Mucosa of rectum (tissue), 2 donors: ENCODE data around the gene SUDS3.
"Not testable (repeated sequence)": the region's sequence is repeated elsewhere in the genome, so short reads cannot be mapped to it uniquely, and the experiment has no call there.

ENCODE experiments used
- H3K27ac ChIP-seq, 2 donors: one replicate each; pipeline ENCODE4 v1.7.0; 2013; ENCODE audit warnings: inconsistent platforms in 2 of 2, low read depth in 2 of 2, low read length in 2 of 2
- H3K27me3 ChIP-seq, 2 donors: one replicate each; pipeline ENCODE4 v1.7.0; 2013; ENCODE audit warnings: low read length in 2 of 2; ENCODE audit not compliant: control insufficient read depth in 2 of 2, insufficient read depth in 2 of 2
- H3K36me3 ChIP-seq, 2 donors: one replicate each; pipeline ENCODE4 v1.7.0; 2013; ENCODE audit warnings: low read length in 2 of 2; ENCODE audit not compliant: control insufficient read depth in 2 of 2, insufficient read depth in 2 of 2
- H3K4me1 ChIP-seq, 2 donors: one replicate each; pipeline ENCODE4 v1.7.0; 2013; ENCODE audit warnings: low read length in 2 of 2, mild to moderate bottlenecking in 1 of 2; ENCODE audit not compliant: control insufficient read depth in 2 of 2, insufficient read depth in 2 of 2
- H3K4me3 ChIP-seq, 2 donors: one replicate each; pipeline ENCODE4 v1.7.0; 2013; ENCODE audit warnings: low read length in 2 of 2
- H3K9ac ChIP-seq, 2 donors: one replicate each; pipeline ENCODE4 v1.7.0; 2013; ENCODE audit warnings: low read length in 2 of 2, low read depth in 1 of 2, mild to moderate bottlenecking in 1 of 2
- H3K9me3 ChIP-seq, 2 donors: one replicate each; pipeline ENCODE4 v1.7.0; 2013; ENCODE audit warnings: low read length in 2 of 2; ENCODE audit not compliant: control insufficient read depth in 2 of 2
- donor health status: healthy.
- donor health status: Normal muscosa, but diverticular disease.

Gene SUDS3

GRCh38 chr12:118391424-118391823, 15.1 kb downstream of the SUDS3 start:
- Histone ChIP-seq H3K9me3 (no peaks in the 10 kb centered on the region), H3K4me3 (no peak overlapping the region), H3K4me1 (no peaks in the 10 kb centered on the region), H3K36me3 (peaks cover 67 to 72% of the 10 kb centered on the region in 2 donors), H3K27me3 (no peaks in the 10 kb centered on the region), H3K27ac (no peak overlapping the region), H3K9ac (no peak overlapping the region)

- peaks cover 66 to 72% of the 10 kb centered on the region in 2 donors for H3K36me3 ChIP-seq
- no peak overlapping the region for H3K9ac ChIP-seq
- no peaks in the 10 kb centered on the region for H3K4me1 ChIP-seq
- H3K4me3 ChIP-seq: no peak overlapping the region
- H3K27me3 ChIP-seq: no peaks in the 10 kb centered on the region
- H3K27ac ChIP-seq: no peak overlapping the region
- H3K9me3 ChIP-seq: no peaks in the 10 kb centered on the region
Measured at GRCh38 chr12:118391836-118392235, 15.5 kb downstream of the SUDS3 start.

- H3K4me1 ChIP-seq: no peaks in the 10 kb centered on the region
- no peak overlapping the region for H3K4me3 ChIP-seq
- H3K9ac ChIP-seq: no peak overlapping the region
- H3K27ac ChIP-seq: no peak overlapping the region
- H3K36me3 ChIP-seq: peaks cover 55 to 69% of the 10 kb centered on the region in 2 donors
- no peaks in the 10 kb centered on the region for H3K9me3 ChIP-seq
- H3K27me3 ChIP-seq: no peaks in the 10 kb centered on the region
Measured at GRCh38 chr12:118397708-118398440, 21.5 kb downstream of the SUDS3 start.

GRCh38 chr12:118398524-118398923, 22.2 kb downstream of the SUDS3 start:
- Histone ChIP-seq H3K9ac (no peak overlapping the region), H3K27me3 (no peaks in the 10 kb centered on the region), H3K4me1 (no peaks in the 10 kb centered on the region), H3K9me3 (no peaks in the 10 kb centered on the region), H3K4me3 (no peak overlapping the region), H3K27ac (no peak overlapping the region), H3K36me3 (peaks cover 57 to 73% of the 10 kb centered on the region in 2 donors)

- Histone ChIP-seq H3K4me1 (no peaks in the 10 kb centered on the region), H3K36me3 (peaks cover 59 to 75% of the 10 kb centered on the region in 2 donors), H3K4me3 (no peak overlapping the region), H3K27me3 (no peaks in the 10 kb centered on the region), H3K9me3 (no peaks in the 10 kb centered on the region), H3K27ac (no peak overlapping the region), H3K9ac (no peak overlapping the region)
Measured at GRCh38 chr12:118398940-118399339, 22.6 kb downstream of the SUDS3 start.

GRCh38 chr12:118402251-118402650, 25.9 kb downstream of the SUDS3 start:
- Histone ChIP-seq H3K36me3 (peaks cover 45 to 75% of the 10 kb centered on the region in 2 donors), H3K9me3 (no peaks in the 10 kb centered on the region), H3K27me3 (no peaks in the 10 kb centered on the region), H3K9ac (no peak overlapping the region), H3K27ac (no peak overlapping the region), H3K4me3 (no peak overlapping the region), H3K4me1 (no peaks in the 10 kb centered on the region)

GRCh38 chr12:118404876-118405521, 28.6 kb downstream of the SUDS3 start:
- H3K4me3 ChIP-seq: no peak overlapping the region
- H3K36me3 ChIP-seq: peaks cover 31 to 61% of the 10 kb centered on the region in 2 donors
- no peaks in the 10 kb centered on the region for H3K27me3 ChIP-seq
- H3K27ac ChIP-seq: no peak overlapping the region
- H3K9me3 ChIP-seq: no peaks in the 10 kb centered on the region
- no peak overlapping the region for H3K9ac ChIP-seq
- H3K4me1 ChIP-seq: no peaks in the 10 kb centered on the region

- H3K4me3 ChIP-seq, H3K27me3 ChIP-seq, H3K9ac ChIP-seq, H3K4me1 ChIP-seq, H3K9me3 ChIP-seq, H3K27ac ChIP-seq: not testable (repeated sequence)
- peaks cover 34 to 59% of the 10 kb centered on the region in 2 donors for H3K36me3 ChIP-seq
Measured at GRCh38 chr12:118408241-118408640, 31.9 kb downstream of the SUDS3 start.

GRCh38 chr12:118409834-118410233, 33.5 kb downstream of the SUDS3 start:
- Histone ChIP-seq H3K27me3 (no peaks in the 10 kb centered on the region), H3K4me3 (no peak overlapping the region), H3K27ac (no peak overlapping the region), H3K9ac (no peak overlapping the region), H3K4me1 (no peaks in the 10 kb centered on the region), H3K9me3 (no peaks in the 10 kb centered on the region), H3K36me3 (peaks cover 32 to 61% of the 10 kb centered on the region in 2 donors)

GRCh38 chr12:118417942-118418341, 41.6 kb downstream of the SUDS3 start:
- Histone ChIP-seq H3K4me1 (no peaks in the 10 kb centered on the region), H3K27ac (no peak overlapping the region), H3K36me3 (peaks cover 19 to 35% of the 10 kb centered on the region in 2 donors), H3K4me3 (no peak overlapping the region), H3K9ac (no peak overlapping the region), H3K27me3 (no peaks in the 10 kb centered on the region), H3K9me3 (no peaks in the 10 kb centered on the region)
